HepG2 (cell line): ENCODE measurements around the gene NRBF2. TPM values are rescaled to one million over a fixed set of nuclear protein-coding genes. Genes with fewer than 3 reads are reported as not detected.
A peak's percentile ranks its signal among the peaks of the same experiment; 100 is the strongest.

ENCODE experiments used
- ARNT2 ChIP-seq: sonication (generic); formaldehyde crosslinking; IDR thresholded peaks from 2 replicates; pipeline ENCODE4 v1.8.0; 2022; ENCODE audit warnings: mild to moderate bottlenecking, low read depth, missing genetic modification reagents, moderate library complexity
- ATF7 ChIP-seq, 2 experiments: fragments of 450-650 bp in 1 of 2; sonication (generic) in 1 of 2; formaldehyde crosslinking in 1 of 2; IDR thresholded peaks; 2 replicates each; pipeline versions ENCODE4 v1.4.0 to v1.6.1; 2016 to 2020; ENCODE audit warnings: antibody characterized with exemption in 1 of 2, mild to moderate bottlenecking in 1 of 2, missing genetic modification reagents in 1 of 2
- ATF7-NPFF ChIP-seq: sonication (generic); formaldehyde crosslinking; IDR thresholded peaks from 2 replicates; pipeline ENCODE4 v1.8.1; 2023; ENCODE audit warnings: mild to moderate bottlenecking, low read depth, missing genetic modification reagents, moderate library complexity
- CBX2 ChIP-seq, 2 experiments: fragments of 200-600 bp in 1 of 2; sonication (generic); formaldehyde crosslinking in 1 of 2; IDR thresholded peaks; 2 replicates each; pipeline versions ENCODE4 v1.7.0 to v1.8.1; 2018 to 2022; ENCODE audit warnings: low read depth in 2 of 2, low read length in 1 of 2, mild to moderate bottlenecking in 1 of 2, missing genetic modification reagents in 1 of 2
- CEBPB ChIP-seq: IDR thresholded peaks from 2 replicates; pipeline ENCODE4 v1.6.1; 2011; ENCODE audit warnings: low read depth, low read length, improper control_type of control experiment, borderline replicate concordance
- KAT7 ChIP-seq: IDR thresholded peaks from 2 replicates; pipeline ENCODE4 v1.6.1; 2018; ENCODE audit warnings: borderline replicate concordance, missing compliant biosample characterization
- KDM5B ChIP-seq: sonication (generic); formaldehyde crosslinking; IDR thresholded peaks from 2 replicates; pipeline ENCODE4 v1.4.0; 2020; ENCODE audit warnings: missing genetic modification reagents, mild to moderate bottlenecking, borderline replicate concordance
- MED1 ChIP-seq: sonication (generic); formaldehyde crosslinking; IDR thresholded peaks from 2 replicates; pipeline ENCODE4 v1.4.0; 2020; ENCODE audit warnings: missing genetic modification reagents
- MED8 ChIP-seq: sonication (generic); formaldehyde crosslinking; IDR thresholded peaks from 2 replicates; pipeline ENCODE4 v1.8.1; 2023; ENCODE audit warnings: mild to moderate bottlenecking, missing genetic modification reagents; ENCODE audit not compliant: insufficient replicate concordance
- NCOA2 ChIP-seq: sonication (generic); formaldehyde crosslinking; IDR thresholded peaks from 2 replicates; pipeline ENCODE4 v1.8.0; 2022; ENCODE audit warnings: inconsistent platforms
- NCOR1 ChIP-seq: fragments of 200-600 bp; sonication (generic); IDR thresholded peaks from 2 replicates; pipeline ENCODE4 v1.7.0; 2017; ENCODE audit warnings: antibody characterized with exemption, low read length, borderline replicate concordance
- NFATC3 ChIP-seq: sonication (generic); formaldehyde crosslinking; IDR thresholded peaks from 2 replicates; pipeline ENCODE4 v1.5.1; 2020; ENCODE audit warnings: mild to moderate bottlenecking, missing genetic modification reagents
- NKX3-1 ChIP-seq: sonication (generic); formaldehyde crosslinking; IDR thresholded peaks from 2 replicates; pipeline ENCODE4 v1.5.0; 2020; ENCODE audit warnings: missing genetic modification reagents
- RFX3 ChIP-seq: IDR thresholded peaks from 2 replicates; pipeline ENCODE4 v1.6.1; 2016; ENCODE audit warnings: missing biosample characterization, missing genetic modification reagents
- RXRB ChIP-seq: IDR thresholded peaks from 2 replicates; pipeline ENCODE4 v1.6.1; 2016; ENCODE audit warnings: borderline replicate concordance, missing genetic modification reagents, missing compliant biosample characterization
- SALL2 ChIP-seq: sonication (generic); formaldehyde crosslinking; IDR thresholded peaks from 2 replicates; pipeline ENCODE4 v1.8.1; 2023; ENCODE audit warnings: mild to moderate bottlenecking, missing genetic modification reagents, inconsistent platforms
- SP5 ChIP-seq: IDR thresholded peaks from 2 replicates; pipeline ENCODE4 v1.6.1; 2016; ENCODE audit warnings: low read depth, borderline replicate concordance
- SRSF9 ChIP-seq: fragments of 200-400 bp; formaldehyde crosslinking; IDR thresholded peaks from 2 replicates; pipeline ENCODE4 v1.6.1; 2018; ENCODE audit warnings: borderline replicate concordance, mild to moderate bottlenecking, low read depth, low read length; ENCODE audit not compliant: insufficient read depth, poor library complexity, severe bottlenecking
- TARDBP ChIP-seq: sonication (generic); formaldehyde crosslinking; IDR thresholded peaks from 2 replicates; pipeline ENCODE4 v1.8.0; 2022; ENCODE audit warnings: mild to moderate bottlenecking, missing genetic modification reagents
- YEATS4 ChIP-seq: sonication (generic); formaldehyde crosslinking; IDR thresholded peaks from 2 replicates; pipeline ENCODE4 v1.4.0; 2020; ENCODE audit warnings: missing genetic modification reagents, borderline replicate concordance
- ZBTB21 ChIP-seq: sonication (generic); formaldehyde crosslinking; IDR thresholded peaks from 2 replicates; pipeline ENCODE4 v1.4.0; 2020; ENCODE audit warnings: missing genetic modification reagents
- ZBTB49 ChIP-seq: sonication (generic); formaldehyde crosslinking; IDR thresholded peaks from 2 replicates; pipeline ENCODE4 v1.4.0; 2020; ENCODE audit warnings: missing genetic modification reagents, borderline replicate concordance
- ZKSCAN5 ChIP-seq: sonication (generic); formaldehyde crosslinking; IDR thresholded peaks from 2 replicates; pipeline ENCODE4 v1.5.1; 2020; ENCODE audit warnings: mild to moderate bottlenecking, missing genetic modification reagents
- ZNF121 ChIP-seq: sonication (generic); formaldehyde crosslinking; IDR thresholded peaks from 2 replicates; pipeline ENCODE4 v1.5.0; 2020; ENCODE audit warnings: mild to moderate bottlenecking, missing genetic modification reagents
- ZNF264 ChIP-seq: sonication (generic); formaldehyde crosslinking; IDR thresholded peaks from 2 replicates; pipeline ENCODE4 v1.4.0; 2020; ENCODE audit warnings: missing genetic modification reagents
- ZNF510 ChIP-seq: sonication (generic); formaldehyde crosslinking; IDR thresholded peaks from 2 replicates; pipeline ENCODE4 v1.4.0; 2020; ENCODE audit warnings: low read depth, mild to moderate bottlenecking, missing genetic modification reagents
- ZNF543 ChIP-seq: sonication (generic); formaldehyde crosslinking; IDR thresholded peaks from 2 replicates; pipeline ENCODE4 v1.4.0; 2020; ENCODE audit warnings: mild to moderate bottlenecking, missing genetic modification reagents
- ZNF7 ChIP-seq: IDR thresholded peaks from 2 replicates; pipeline ENCODE4 v1.6.1; 2016; ENCODE audit warnings: missing biosample characterization, missing genetic modification reagents
- ZNF782 ChIP-seq: sonication (generic); formaldehyde crosslinking; IDR thresholded peaks from 2 replicates; pipeline ENCODE4 v1.4.0; 2020; ENCODE audit warnings: missing genetic modification reagents, mild to moderate bottlenecking, borderline replicate concordance
- ZNF841 ChIP-seq: sonication (generic); formaldehyde crosslinking; IDR thresholded peaks from 2 replicates; pipeline ENCODE4 v1.8.1; 2023; ENCODE audit warnings: missing genetic modification reagents, borderline replicate concordance
- polyA plus RNA-seq, 8 experiments: library from polyadenylated mRNA; depleted of rRNA in 3 of 8; stranded (reverse) in 7 of 8; unstranded in 1 of 8; fragments of >200 nt; fragmentation: Illumina TruSeq in 4 of 8; extraction: Trizol in 4 of 8; gene quantifications; 2 replicates each; pipeline versions ENCODE4 v1.2.1 to v1.2.3, GENCODE V29; 2011 to 2016; ENCODE audit warnings: low read depth in 4 of 8, missing spikeins in 1 of 8, mixed read lengths in 1 of 8; ENCODE audit not compliant: insufficient read depth in 1 of 8
- total RNA-seq, 5 experiments: library from RNA; depleted of rRNA; stranded (reverse); fragments of >200 nt; fragmentation: Illumina TruSeq; extraction: Trizol; gene quantifications; 2 replicates each; pipeline ENCODE4 v1.2.3, GENCODE V29; 2016; ENCODE audit warnings: low read depth in 1 of 5

Gene NRBF2
- total and polyA plus RNA-seq, 2 of the 13 experiments (the other 11 are each of a cell fraction or from before 2014, with no cell fraction given), result 20.0 to 28.4 TPM

GRCh38 chr10:63133056-63133820, at the start of gene NRBF2 (continued):
- no peak for TF ChIP-seq ZBTB49 (CRISPR knock-in tag)
- peak; percentile 45 for TF ChIP-seq ZBTB21 (CRISPR knock-in tag)
- TF ChIP-seq ZKSCAN5 (CRISPR knock-in tag), result no peak
- TF ChIP-seq TARDBP, result peak; percentile 80
- TF ChIP-seq SRSF9, result no peak
- TF ChIP-seq ZNF782 (CRISPR knock-in tag), result peak; percentile 75; the same call in 1 of the 2 replicates
- TF ChIP-seq NFATC3 (CRISPR knock-in tag), result no peak
- TF ChIP-seq CEBPB, result no peak
- no peak; the same call in 1 of the 2 replicates for TF ChIP-seq NKX3-1
- TF ChIP-seq KDM5B (CRISPR knock-in tag), result peak; percentile 95
- no peak for TF ChIP-seq CBX2 (IDR thresholded peaks at IDR 0.05; ENCODE audit: low read depth, low read length)
- TF ChIP-seq CBX2 (CRISPR knock-in tag; IDR thresholded peaks at IDR 0.05; ENCODE audit: low read depth), result no peak
- TF ChIP-seq ZNF510 (CRISPR knock-in tag), result no peak
- peak; percentile 95 for TF ChIP-seq SP5 (CRISPR knock-in tag)
- peak; percentile 8; the same call in 1 of the 2 replicates for TF ChIP-seq RXRB (CRISPR knock-in tag)
- peak; percentile 63 for TF ChIP-seq ATF7-NPFF (CRISPR knock-in tag)
- TF ChIP-seq ZNF841 (CRISPR knock-in tag), result no peak
- TF ChIP-seq MED8 (CRISPR knock-in tag), result peak; percentile 47
- peak; percentile 98 for TF ChIP-seq ATF7 (IDR thresholded peaks at IDR 0.05)
- TF ChIP-seq ATF7 (CRISPR knock-in tag; IDR thresholded peaks at IDR 0.05), result peak; percentile 90
- TF ChIP-seq SALL2 (CRISPR knock-in tag), result peak; percentile 52; the same call in 1 of the 2 replicates
- TF ChIP-seq NCOR1, result no peak; the same call in 1 of the 2 replicates
- TF ChIP-seq NCOA2 (CRISPR knock-in tag), result 0 out of 2 replicates have a peak, but pooled peaks have one; percentile 17
- peak; percentile 58 for TF ChIP-seq MED1 (CRISPR knock-in tag)
- TF ChIP-seq ZNF543 (CRISPR knock-in tag), result peak; percentile 61
- peak; percentile 57; the same call in 1 of the 2 replicates for TF ChIP-seq KAT7
- peak; percentile 88 for TF ChIP-seq YEATS4 (CRISPR knock-in tag)
- no peak for TF ChIP-seq ZNF121
- TF ChIP-seq RFX3, result no peak
- no peak for TF ChIP-seq ZNF7 (CRISPR knock-in tag)
- TF ChIP-seq ZNF264 (CRISPR knock-in tag), result no peak
- peak; percentile 86 for TF ChIP-seq ARNT2 (CRISPR knock-in tag)
